Measurements from ENCODE around the gene TXNL1.

Gene TXNL1

GRCh38 chr18:56570978-56571377, 67.4 kb downstream of the TXNL1 start:
- no peak for DNase-seq (ENCODE audit: low read depth in 2 of 2, low spot score in 1 of 2)

- no peak for DNase-seq (ENCODE audit: low read depth in 2 of 2, low spot score in 1 of 2)
These were observed 69.0 kb downstream of the TXNL1 start for GRCh38 chr18:56569416-56569815.

GRCh38 chr18:56568986-56569385, 69.4 kb downstream of the TXNL1 start:
- no peak for DNase-seq (ENCODE audit: low read depth in 2 of 2, low spot score in 1 of 2)

GRCh38 chr18:56565551-56566345, 72.6 kb downstream of the TXNL1 start:
- DNase-seq (ENCODE audit: low read depth in 2 of 2, low spot score in 1 of 2) = no peak

- no peak for DNase-seq (ENCODE audit: low read depth in 2 of 2, low spot score in 1 of 2)
These were observed 73.3 kb downstream of the TXNL1 start for GRCh38 chr18:56565046-56565445.

GRCh38 chr18:56563568-56563967, 74.8 kb downstream of the TXNL1 start:
- DNase-seq (ENCODE audit: low read depth in 2 of 2, low spot score in 1 of 2) = no peak

GRCh38 chr18:56562479-56562878, 75.9 kb downstream of the TXNL1 start:
- DNase-seq (ENCODE audit: low read depth in 2 of 2, low spot score in 1 of 2) = no peak

GRCh38 chr18:56560992-56561391, 77.4 kb downstream of the TXNL1 start:
- no peak for DNase-seq (ENCODE audit: low read depth in 2 of 2, low spot score in 1 of 2)

GRCh38 chr18:56559044-56559443, 79.3 kb downstream of the TXNL1 start:
- no peak for DNase-seq (ENCODE audit: low read depth in 2 of 2, low spot score in 1 of 2)

GRCh38 chr18:56556907-56557306, 81.5 kb downstream of the TXNL1 start:
- DNase-seq (ENCODE audit: low read depth in 2 of 2, low spot score in 1 of 2) = no peak

- DNase-seq (ENCODE audit: low read depth in 2 of 2, low spot score in 1 of 2) = no peak
These were observed 88.3 kb downstream of the TXNL1 start for GRCh38 chr18:56550121-56550520.

All from stimulated activated CD8-positive, alpha-beta memory T cell treated with anti-CD3 and anti-CD28 coated beads, Interleukin-4, amount 100 ng/mL, for 1 hour (primary cell).